SK-N-SH (cell line): ENCODE results near the gene PLEKHH1. TPM values are rescaled to one million over a fixed set of nuclear protein-coding genes. Genes with fewer than 3 reads are reported as not detected.
A peak's percentile ranks its signal among the peaks of the same experiment; 100 is the strongest.

Experiments used
- CTCF ChIA-PET: fragments of 300-600, 350-600 bp; formaldehyde crosslinking; extraction: SDS; loops from one replicate; lab custom pipeline; 2021; lab: Yijun Ruan, JAX
- POLR2A ChIA-PET: fragments of 350-600 bp; sonication (Branson Sonifier 250); formaldehyde crosslinking; extraction: SDS; loops from one replicate; lab custom pipeline; 2020; ENCODE audit warnings: antibody characterized with exemption, inconsistent platforms; lab: Yijun Ruan, JAX
- DNase-seq: peaks from one replicate; pipeline ENCODE4 v3.0.0; 2012
- H2AFZ ChIP-seq: fragments of 200-600 bp; sonication (generic); 2 replicates; pipeline ENCODE4 v1.8.1; 2016; ENCODE audit warnings: antibody characterized with exemption, mild to moderate bottlenecking, low read depth
- H3F3A ChIP-seq: fragments of 200-600 bp; sonication (generic); replicated peaks from 2 replicates; pipeline ENCODE3; 2016; ENCODE audit warnings: antibody characterized with exemption, mild to moderate bottlenecking; ENCODE audit not compliant: insufficient read depth
- H3K27ac ChIP-seq, 2 experiments: fragments of 200-500 bp in 1 of 2; fragments of 200-600 bp in 1 of 2; sonication (Bioruptor generic) in 1 of 2; sonication (generic), shearing (Covaris generic) in 1 of 2; 2 replicates each; pipeline versions ENCODE4 v1.5.1 to v1.6.1; 2014 to 2016; ENCODE audit warnings: low read depth in 2 of 2, inconsistent platforms in 1 of 2, low read length in 1 of 2, mild to moderate bottlenecking in 1 of 2, mixed read lengths in 1 of 2
- H3K27me3 ChIP-seq: fragments of 200-600 bp; sonication (generic), shearing (Covaris generic); 2 replicates; pipeline ENCODE4 v1.6.1; 2016; ENCODE audit warnings: mixed run types; ENCODE audit not compliant: insufficient read depth
- H3K36me3 ChIP-seq, 2 experiments: fragments of 200-500 bp in 1 of 2; fragments of 200-600 bp in 1 of 2; sonication (Bioruptor generic) in 1 of 2; sonication (generic) in 1 of 2; replicated peaks in 1 of 2; 2 replicates each; pipeline versions ENCODE3 to v1.5.1; 2014 to 2016; ENCODE audit warnings: low read length in 1 of 2, mild to moderate bottlenecking in 1 of 2; ENCODE audit not compliant: insufficient read depth in 2 of 2, control insufficient read depth in 1 of 2
- H3K4me1 ChIP-seq, 2 experiments: fragments of 200-500 bp in 1 of 2; fragments of 200-600 bp in 1 of 2; sonication (Bioruptor generic) in 1 of 2; sonication (generic), shearing (Covaris generic) in 1 of 2; 2 replicates each; pipeline versions ENCODE4 v1.5.1 to v1.6.1; 2014 to 2016; ENCODE audit warnings: low read depth in 1 of 2, low read length in 1 of 2, mixed run types in 1 of 2; ENCODE audit not compliant: insufficient read depth in 2 of 2, control insufficient read depth in 1 of 2
- H3K4me2 ChIP-seq: fragments of 200-600 bp; sonication (generic), shearing (Covaris generic); 2 replicates; pipeline ENCODE4 v1.6.1; 2017; ENCODE audit warnings: mixed run types
- H3K4me3 ChIP-seq, 2 experiments: fragments of 200-500 bp in 1 of 2; fragments of 200-600 bp in 1 of 2; sonication (Bioruptor generic) in 1 of 2; sonication (generic), shearing (Covaris generic) in 1 of 2; 2 replicates each; pipeline versions ENCODE4 v1.5.1 to v1.8.1; 2014 to 2016; ENCODE audit warnings: low read depth in 2 of 2, inconsistent platforms in 1 of 2, low read length in 1 of 2, mild to moderate bottlenecking in 1 of 2, mixed read lengths in 1 of 2, moderate library complexity in 1 of 2
- H3K79me2 ChIP-seq: fragments of 200-600 bp; sonication (generic); 2 replicates; pipeline ENCODE4 v1.8.1; 2017; ENCODE audit warnings: mild to moderate bottlenecking; ENCODE audit not compliant: insufficient read depth
- H3K9ac ChIP-seq: fragments of 200-600 bp; sonication (generic); 2 replicates; pipeline ENCODE4 v1.6.1; 2017; ENCODE audit warnings: mixed run types
- H3K9me2 ChIP-seq: fragments of 200-600 bp; sonication (generic); 2 replicates; pipeline ENCODE4 v1.6.1; 2017; ENCODE audit warnings: mixed run types
- H3K9me3 ChIP-seq: fragments of 200-600 bp; sonication (generic); 2 replicates; pipeline ENCODE4 v1.6.1; 2017; ENCODE audit warnings: mixed run types, mild to moderate bottlenecking, moderate library complexity
- H4K20me1 ChIP-seq: fragments of 200-600 bp; sonication (generic); 2 replicates; pipeline ENCODE4 v1.6.1; 2017; ENCODE audit warnings: mild to moderate bottlenecking, mixed run types; ENCODE audit not compliant: insufficient read depth
- ELF1 ChIP-seq: IDR thresholded peaks from 2 replicates; pipeline ENCODE4 v1.4.0; 2012
- FOXM1 ChIP-seq: IDR thresholded peaks from 2 replicates; pipeline ENCODE4 v1.4.0; 2012; ENCODE audit warnings: low read depth, mild to moderate bottlenecking
- MXI1 ChIP-seq: IDR thresholded peaks from 2 replicates; pipeline ENCODE4 v1.6.1; 2012; ENCODE audit warnings: mild to moderate bottlenecking, low read depth, low read length, improper control_type of control experiment
- NFIC ChIP-seq: IDR thresholded peaks from 2 replicates; pipeline ENCODE4 v1.4.0; 2012; ENCODE audit warnings: borderline replicate concordance
- NRF1 ChIP-seq: IDR thresholded peaks from 2 replicates; pipeline ENCODE4 v1.6.1; 2012; ENCODE audit warnings: low read depth, mild to moderate bottlenecking, low read length
- POLR2AphosphoS5 ChIP-seq: IDR thresholded peaks from 2 replicates; pipeline ENCODE4 v1.6.1; 2012; ENCODE audit warnings: low read depth, low read length
- RAD21 ChIP-seq: IDR thresholded peaks from 2 replicates; pipeline ENCODE4 v1.6.1; 2012; ENCODE audit warnings: mild to moderate bottlenecking, low read length
- RXRA ChIP-seq: IDR thresholded peaks from 2 replicates; pipeline ENCODE4 v1.4.0; 2012; ENCODE audit warnings: low read depth, mild to moderate bottlenecking, borderline replicate concordance
- SMC3 ChIP-seq: IDR thresholded peaks from 2 replicates; pipeline ENCODE4 v1.6.1; 2012; ENCODE audit warnings: low read depth, low read length, improper control_type of control experiment
- TCF12 ChIP-seq: IDR thresholded peaks from 2 replicates; pipeline ENCODE4 v1.4.0; 2012
- TEAD4 ChIP-seq: IDR thresholded peaks from 2 replicates; pipeline ENCODE4 v1.4.0; 2012; ENCODE audit warnings: mild to moderate bottlenecking, borderline replicate concordance; ENCODE audit not compliant: insufficient read depth
- YY1 ChIP-seq: IDR thresholded peaks from 2 replicates; pipeline ENCODE4 v1.4.0; 2012; ENCODE audit warnings: low read depth, mild to moderate bottlenecking
- WGBS: methylation state at CpG from one replicate; pipeline ENCODE4 v1.1.6; 2017; ENCODE audit warnings: low lambda C conversion rate; 5-methylcytosine and 5-hydroxymethylcytosine counted together
- polyA plus RNA-seq, 3 experiments: library from polyadenylated mRNA; depleted of rRNA; stranded (reverse); fragments of >200 nt; gene quantifications; 2 replicates each; pipeline ENCODE4 v1.2.3, GENCODE V29; 2012
- TF ChIP-seq, protein P1 (sequence below): IDR thresholded peaks from 2 replicates; pipeline ENCODE4 v1.6.1; 2012; ENCODE audit warnings: mild to moderate bottlenecking, low read depth, low read length, moderate library complexity
- TF ChIP-seq, protein P2 (sequence below): fragments of 150-350 bp; IDR thresholded peaks from 2 replicates; pipeline ENCODE4 v1.6.1; 2017; ENCODE audit warnings: antibody characterized with exemption, low read length, low read depth, borderline replicate concordance
- TF ChIP-seq, protein P3 (sequence below): fragments of 150-350 bp; IDR thresholded peaks from 2 replicates; pipeline ENCODE4 v1.6.1; 2016; ENCODE audit warnings: mild to moderate bottlenecking, low read depth, low read length
- TF ChIP-seq, protein P4 (sequence below): IDR thresholded peaks from 2 replicates; pipeline ENCODE4; 2012

The PLEKHH1 gene
- polyA plus RNA-seq, 1 of the 3 experiments (the other 2 are of a cell fraction), result 1.6 TPM

DNA sequence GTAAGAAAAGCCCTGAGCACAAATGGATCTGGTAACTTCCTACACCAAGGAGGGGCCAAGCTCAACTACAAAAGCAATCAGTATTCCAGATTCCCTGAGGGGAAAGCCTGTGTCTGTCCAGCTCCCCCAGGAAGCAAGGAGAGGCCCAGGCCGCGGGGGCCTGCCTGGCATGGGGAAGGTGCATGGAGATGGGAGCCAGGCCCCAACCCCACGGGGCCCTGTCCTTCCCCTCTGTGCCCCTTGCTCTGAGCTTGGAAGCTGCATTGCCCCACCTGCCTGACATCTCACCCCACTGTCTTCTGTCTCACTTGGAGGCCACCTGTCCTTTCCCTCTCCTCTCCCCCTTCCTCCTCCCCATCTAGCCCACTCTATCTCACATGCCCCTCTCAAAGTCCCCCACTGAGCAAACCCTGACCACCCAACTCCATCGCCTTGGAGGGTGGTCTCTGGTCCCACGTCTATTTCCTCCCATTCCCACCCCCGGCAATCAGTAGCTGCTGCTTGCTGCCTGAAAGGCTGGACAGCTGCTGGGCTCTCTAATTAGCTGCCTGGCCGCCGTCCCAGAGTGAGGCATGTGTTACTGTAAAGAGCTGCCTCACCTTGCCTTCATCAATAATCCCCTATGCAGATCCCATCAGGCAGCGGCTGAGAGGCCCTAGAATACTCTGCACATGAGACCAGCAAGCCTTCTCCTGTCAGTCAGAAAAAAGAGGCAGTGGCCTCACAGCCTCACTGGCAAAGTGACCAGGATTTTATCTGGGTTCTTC lies 41.2 kb upstream of the PLEKHH1 start (continued):
- TF ChIP-seq, protein P1, sequence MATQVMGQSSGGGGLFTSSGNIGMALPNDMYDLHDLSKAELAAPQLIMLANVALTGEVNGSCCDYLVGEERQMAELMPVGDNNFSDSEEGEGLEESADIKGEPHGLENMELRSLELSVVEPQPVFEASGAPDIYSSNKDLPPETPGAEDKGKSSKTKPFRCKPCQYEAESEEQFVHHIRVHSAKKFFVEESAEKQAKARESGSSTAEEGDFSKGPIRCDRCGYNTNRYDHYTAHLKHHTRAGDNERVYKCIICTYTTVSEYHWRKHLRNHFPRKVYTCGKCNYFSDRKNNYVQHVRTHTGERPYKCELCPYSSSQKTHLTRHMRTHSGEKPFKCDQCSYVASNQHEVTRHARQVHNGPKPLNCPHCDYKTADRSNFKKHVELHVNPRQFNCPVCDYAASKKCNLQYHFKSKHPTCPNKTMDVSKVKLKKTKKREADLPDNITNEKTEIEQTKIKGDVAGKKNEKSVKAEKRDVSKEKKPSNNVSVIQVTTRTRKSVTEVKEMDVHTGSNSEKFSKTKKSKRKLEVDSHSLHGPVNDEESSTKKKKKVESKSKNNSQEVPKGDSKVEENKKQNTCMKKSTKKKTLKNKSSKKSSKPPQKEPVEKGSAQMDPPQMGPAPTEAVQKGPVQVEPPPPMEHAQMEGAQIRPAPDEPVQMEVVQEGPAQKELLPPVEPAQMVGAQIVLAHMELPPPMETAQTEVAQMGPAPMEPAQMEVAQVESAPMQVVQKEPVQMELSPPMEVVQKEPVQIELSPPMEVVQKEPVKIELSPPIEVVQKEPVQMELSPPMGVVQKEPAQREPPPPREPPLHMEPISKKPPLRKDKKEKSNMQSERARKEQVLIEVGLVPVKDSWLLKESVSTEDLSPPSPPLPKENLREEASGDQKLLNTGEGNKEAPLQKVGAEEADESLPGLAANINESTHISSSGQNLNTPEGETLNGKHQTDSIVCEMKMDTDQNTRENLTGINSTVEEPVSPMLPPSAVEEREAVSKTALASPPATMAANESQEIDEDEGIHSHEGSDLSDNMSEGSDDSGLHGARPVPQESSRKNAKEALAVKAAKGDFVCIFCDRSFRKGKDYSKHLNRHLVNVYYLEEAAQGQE, result peak; percentile 82
- no peak for TF ChIP-seq FOXM1

DNA sequence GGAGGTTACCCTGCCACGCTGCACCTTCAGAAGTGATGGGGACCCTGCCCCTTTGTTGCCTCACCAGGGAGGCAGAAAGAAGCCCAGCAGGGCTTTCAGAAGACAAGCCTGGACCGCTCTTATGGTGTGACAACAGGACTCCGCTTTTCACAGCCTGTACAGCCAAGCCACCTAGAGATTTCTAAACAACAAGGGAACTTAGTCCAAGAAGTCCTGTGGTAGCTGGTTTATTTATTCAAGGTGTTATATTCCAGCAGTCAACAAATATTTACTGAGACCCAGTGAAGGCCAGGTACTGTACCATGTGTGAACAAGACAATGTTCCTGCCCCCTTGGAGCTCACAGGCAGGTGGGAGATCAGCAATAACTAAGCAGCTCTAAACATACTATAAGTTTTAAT lies 40.6 kb upstream of the PLEKHH1 start:
- CTCF ChIA-PET, result interaction anchor here (1.0 to 3.3 kb wide), 4 partner anchors 35 to 212 kb away, joined by 3 to 18 read pairs (median 8); no protein-coding TSS in a partner anchor

DNA sequence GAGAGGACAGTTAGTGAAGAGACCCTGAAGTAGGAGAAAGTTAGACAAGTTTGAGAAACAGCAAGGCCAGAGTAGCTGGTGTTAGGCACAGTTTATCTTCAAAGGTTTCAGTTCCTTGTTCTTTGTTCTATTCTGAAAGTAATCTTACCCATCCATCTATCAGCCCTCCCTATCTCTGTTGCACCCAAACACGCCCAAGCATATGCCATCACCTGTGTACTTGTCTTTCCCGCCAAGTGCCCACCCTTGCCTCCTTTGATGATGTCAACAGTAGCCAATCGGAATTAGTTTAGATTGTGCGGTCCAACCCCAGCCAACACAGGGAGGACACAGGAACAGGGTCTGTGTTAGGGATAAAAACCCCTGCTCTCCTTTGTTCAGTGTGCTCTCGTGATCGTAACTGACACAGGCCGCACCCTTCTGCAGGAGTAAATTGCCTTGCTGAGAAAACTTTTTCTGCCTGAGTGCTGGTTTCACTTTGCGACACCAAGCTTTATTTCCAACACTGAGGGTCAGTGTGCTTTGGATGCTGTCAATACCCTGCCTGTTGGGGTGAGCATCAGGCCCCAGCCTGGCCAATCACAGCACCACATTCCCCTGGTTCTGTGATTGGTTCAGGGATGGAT lies 39.9 kb upstream of the PLEKHH1 start:
- H3K27me3 ChIP-seq, result no peaks in the 10 kb centered on the region; the same call in 1 of the 2 replicates
- peaks cover 0 to 15% of the 10 kb centered on the region in 2 experiments; a peak in 1 of 4 replicates for H3K4me1 ChIP-seq
- H3K9me2 ChIP-seq, result no peaks in the 10 kb centered on the region
- no peak overlapping the region for H3K9ac ChIP-seq
- ChIA-PET CTCF (interaction anchor here (1.0 to 3.3 kb wide), 4 partner anchors 34 to 212 kb away, joined by 3 to 18 read pairs (median 6); no protein-coding TSS in a partner anchor), POLR2A (no interaction called here)
- DNase-seq, result no peak
- no peaks in the 10 kb centered on the region for H4K20me1 ChIP-seq
- no peaks in the 10 kb centered on the region for H3F3A ChIP-seq
- no peaks in the 10 kb centered on the region for H3K36me3 ChIP-seq
- WGBS, result 79% methylated on average over 8 of the region's 8 CpGs
- no peak overlapping the region for H3K4me3 ChIP-seq
- H3K27ac ChIP-seq, result no peak overlapping the region
- H2AFZ ChIP-seq, result no peak overlapping the region
- no peak overlapping the region for H3K4me2 ChIP-seq
- no peaks in the 10 kb centered on the region for H3K79me2 ChIP-seq
- H3K9me3 ChIP-seq, result no peaks in the 10 kb centered on the region
- TF ChIP-seq NFIC (no peak), MXI1 (no peak), POLR2AphosphoS5 (no peak), NRF1 (no peak), SMC3 (no peak), RAD21 (no peak), TCF12 (no peak), FOXM1 (no peak), TEAD4 (no peak), ELF1 (no peak), YY1 (no peak)
- TF ChIP-seq, protein P2, sequence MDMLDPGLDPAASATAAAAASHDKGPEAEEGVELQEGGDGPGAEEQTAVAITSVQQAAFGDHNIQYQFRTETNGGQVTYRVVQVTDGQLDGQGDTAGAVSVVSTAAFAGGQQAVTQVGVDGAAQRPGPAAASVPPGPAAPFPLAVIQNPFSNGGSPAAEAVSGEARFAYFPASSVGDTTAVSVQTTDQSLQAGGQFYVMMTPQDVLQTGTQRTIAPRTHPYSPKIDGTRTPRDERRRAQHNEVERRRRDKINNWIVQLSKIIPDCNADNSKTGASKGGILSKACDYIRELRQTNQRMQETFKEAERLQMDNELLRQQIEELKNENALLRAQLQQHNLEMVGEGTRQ, result no peak
- TF ChIP-seq, protein P3, sequence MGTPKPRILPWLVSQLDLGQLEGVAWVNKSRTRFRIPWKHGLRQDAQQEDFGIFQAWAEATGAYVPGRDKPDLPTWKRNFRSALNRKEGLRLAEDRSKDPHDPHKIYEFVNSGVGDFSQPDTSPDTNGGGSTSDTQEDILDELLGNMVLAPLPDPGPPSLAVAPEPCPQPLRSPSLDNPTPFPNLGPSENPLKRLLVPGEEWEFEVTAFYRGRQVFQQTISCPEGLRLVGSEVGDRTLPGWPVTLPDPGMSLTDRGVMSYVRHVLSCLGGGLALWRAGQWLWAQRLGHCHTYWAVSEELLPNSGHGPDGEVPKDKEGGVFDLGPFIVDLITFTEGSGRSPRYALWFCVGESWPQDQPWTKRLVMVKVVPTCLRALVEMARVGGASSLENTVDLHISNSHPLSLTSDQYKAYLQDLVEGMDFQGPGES, result no peak
- TF ChIP-seq, protein P4, sequence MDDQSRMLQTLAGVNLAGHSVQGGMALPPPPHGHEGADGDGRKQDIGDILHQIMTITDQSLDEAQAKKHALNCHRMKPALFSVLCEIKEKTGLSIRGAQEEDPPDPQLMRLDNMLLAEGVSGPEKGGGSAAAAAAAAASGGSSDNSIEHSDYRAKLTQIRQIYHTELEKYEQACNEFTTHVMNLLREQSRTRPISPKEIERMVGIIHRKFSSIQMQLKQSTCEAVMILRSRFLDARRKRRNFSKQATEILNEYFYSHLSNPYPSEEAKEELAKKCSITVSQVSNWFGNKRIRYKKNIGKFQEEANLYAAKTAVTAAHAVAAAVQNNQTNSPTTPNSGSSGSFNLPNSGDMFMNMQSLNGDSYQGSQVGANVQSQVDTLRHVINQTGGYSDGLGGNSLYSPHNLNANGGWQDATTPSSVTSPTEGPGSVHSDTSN, result no peak

More for the DNA sequence above, 40.6 kb upstream of the PLEKHH1 start:
- WGBS, result 72% methylated on average over 2 of the region's 3 CpGs
- Histone ChIP-seq H3K9me2 (no peaks in the 10 kb centered on the region), H3K4me1 (peaks cover 0 to 15% of the 10 kb centered on the region in 2 experiments; a peak in 1 of 4 replicates), H2AFZ (no peak overlapping the region), H3K4me2 (no peak overlapping the region), H3K27ac (peak overlapping the region in 1 of 2 experiments; percentile 39; a peak in 2 of 4 replicates), H4K20me1 (no peaks in the 10 kb centered on the region), H3K9ac (no peak overlapping the region), H3K36me3 (no peaks in the 10 kb centered on the region), H3K27me3 (no peaks in the 10 kb centered on the region; the same call in 1 of the 2 replicates), H3K9me3 (no peaks in the 10 kb centered on the region), H3K79me2 (no peaks in the 10 kb centered on the region), H3F3A (no peaks in the 10 kb centered on the region), H3K4me3 (no peak overlapping the region)
- TF ChIP-seq NFIC (no peak), RXRA (no peak)
- DNase-seq, result no peak
- POLR2A ChIA-PET, result no interaction called here
